ENCODE results near the gene THAP12.

DNA sequence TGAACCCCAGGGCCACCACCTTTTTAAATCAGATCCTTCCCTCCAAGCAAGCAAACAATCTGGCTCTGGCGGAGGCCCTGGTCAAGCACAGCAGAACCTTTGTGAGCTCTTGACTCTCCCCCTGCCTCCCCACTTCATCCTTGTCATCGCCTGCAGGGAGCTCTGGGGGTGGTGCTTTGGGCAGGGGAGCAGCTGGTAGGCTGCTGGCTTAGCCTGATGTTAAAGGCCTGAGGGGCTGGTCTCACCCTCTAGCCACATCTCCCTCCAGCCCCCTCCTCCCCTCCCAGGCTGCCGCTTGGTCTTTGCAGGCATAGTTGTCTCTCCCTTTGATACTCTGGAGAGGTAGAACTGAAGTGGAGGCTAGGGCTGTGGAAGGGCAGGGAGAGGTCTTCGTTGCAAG lies 50.9 kb downstream of the THAP12 start:
- TF ChIP-seq, protein P1, sequence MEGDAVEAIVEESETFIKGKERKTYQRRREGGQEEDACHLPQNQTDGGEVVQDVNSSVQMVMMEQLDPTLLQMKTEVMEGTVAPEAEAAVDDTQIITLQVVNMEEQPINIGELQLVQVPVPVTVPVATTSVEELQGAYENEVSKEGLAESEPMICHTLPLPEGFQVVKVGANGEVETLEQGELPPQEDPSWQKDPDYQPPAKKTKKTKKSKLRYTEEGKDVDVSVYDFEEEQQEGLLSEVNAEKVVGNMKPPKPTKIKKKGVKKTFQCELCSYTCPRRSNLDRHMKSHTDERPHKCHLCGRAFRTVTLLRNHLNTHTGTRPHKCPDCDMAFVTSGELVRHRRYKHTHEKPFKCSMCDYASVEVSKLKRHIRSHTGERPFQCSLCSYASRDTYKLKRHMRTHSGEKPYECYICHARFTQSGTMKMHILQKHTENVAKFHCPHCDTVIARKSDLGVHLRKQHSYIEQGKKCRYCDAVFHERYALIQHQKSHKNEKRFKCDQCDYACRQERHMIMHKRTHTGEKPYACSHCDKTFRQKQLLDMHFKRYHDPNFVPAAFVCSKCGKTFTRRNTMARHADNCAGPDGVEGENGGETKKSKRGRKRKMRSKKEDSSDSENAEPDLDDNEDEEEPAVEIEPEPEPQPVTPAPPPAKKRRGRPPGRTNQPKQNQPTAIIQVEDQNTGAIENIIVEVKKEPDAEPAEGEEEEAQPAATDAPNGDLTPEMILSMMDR (IDR thresholded peaks at IDR 0.05), result no peak
- no peak for TF ChIP-seq POLR2A (IDR thresholded peaks at IDR 0.05)
